GM19193 (cell line): ENCODE measurements around the gene CCDC60.

Experiments
- POLR2A ChIP-seq: IDR thresholded peaks from 4 replicates; pipeline ENCODE4 v1.6.1; 2011; ENCODE audit not compliant: insufficient read depth, insufficient read length; ENCODE audit errors: extremely low read depth

The CCDC60 gene

GRCh38 chr12:119334430-119335170, at the start of gene CCDC60:
Gene CCDC60 (plus strand): TSS chr12:119334729. CDS start chr12:119335177, 448 bp downstream.
- no peak for TF ChIP-seq POLR2A

- no peak for TF ChIP-seq POLR2A
Measured at GRCh38 chr12:119288576-119288975, 46.0 kb upstream of the CCDC60 start.

- TF ChIP-seq POLR2A: no peak
Measured at GRCh38 chr12:119292893-119293630, 41.5 kb upstream of the CCDC60 start.

- TF ChIP-seq POLR2A: no peak
Measured at GRCh38 chr12:119294211-119294610, 40.3 kb upstream of the CCDC60 start.

GRCh38 chr12:119296535-119296934, 38.0 kb upstream of the CCDC60 start:
- TF ChIP-seq POLR2A: no peak

- no peak for TF ChIP-seq POLR2A
Measured at GRCh38 chr12:119299130-119299529, 35.4 kb upstream of the CCDC60 start.

- no peak for TF ChIP-seq POLR2A
Measured at GRCh38 chr12:119301379-119301778, 33.1 kb upstream of the CCDC60 start.

- no peak for TF ChIP-seq POLR2A
Measured at GRCh38 chr12:119302451-119303080, 32.0 kb upstream of the CCDC60 start.

- TF ChIP-seq POLR2A: no peak
Measured at GRCh38 chr12:119306593-119306992, 27.9 kb upstream of the CCDC60 start.

GRCh38 chr12:119307747-119308146, 26.8 kb upstream of the CCDC60 start:
- TF ChIP-seq POLR2A: no peak

GRCh38 chr12:119308708-119309456, 25.6 kb upstream of the CCDC60 start:
- no peak for TF ChIP-seq POLR2A

- no peak for TF ChIP-seq POLR2A
Measured at GRCh38 chr12:119311878-119312277, 22.7 kb upstream of the CCDC60 start.

GRCh38 chr12:119312904-119313303, 21.6 kb upstream of the CCDC60 start:
- TF ChIP-seq POLR2A: no peak

- no peak for TF ChIP-seq POLR2A
Measured at GRCh38 chr12:119314290-119314689, 20.2 kb upstream of the CCDC60 start.

- TF ChIP-seq POLR2A: no peak
Measured at GRCh38 chr12:119319638-119320037, 14.9 kb upstream of the CCDC60 start.
